ENCODE results near the gene TCF4. TPM values are rescaled to one million over a fixed set of nuclear protein-coding genes. Genes with fewer than 3 reads are reported as not detected.
A peak's percentile ranks its signal among the peaks of the same experiment; 100 is the strongest.

TCF4 gene
- total RNA-seq, 1 experiment from 2014 or later: 104 TPM

DNA sequence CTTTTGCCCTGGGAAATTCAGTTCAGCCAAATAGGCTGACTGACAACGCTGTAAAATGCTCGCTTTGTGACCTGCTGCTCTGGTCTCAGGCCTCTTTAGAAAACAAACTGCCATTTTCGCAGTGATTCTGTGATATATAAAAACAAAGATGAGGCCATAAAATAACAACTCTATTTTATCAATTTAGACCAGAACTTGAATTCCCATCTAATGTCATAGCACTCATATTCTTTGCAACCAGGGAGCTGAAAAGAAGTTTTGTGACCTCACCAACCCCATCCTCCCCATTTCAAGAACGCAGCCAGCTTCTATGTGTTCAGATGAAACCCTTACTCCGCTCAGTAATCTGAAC is 40.3 kb downstream of the TCF4 start:
- peaks cover 5% of the 10 kb centered on the region for H3K36me3 Mint-ChIP-seq
- peak overlapping the region; percentile 92 for H3K27ac Mint-ChIP-seq
- H3K4me3 Mint-ChIP-seq: no peak overlapping the region; the same call in 1 of the 2 replicates
- H3K4me1 Mint-ChIP-seq: peaks cover 87% of the 10 kb centered on the region
- ATAC-seq: peak; percentile 43
- ChIA-PET CTCF (no interaction called here), POLR2A (no interaction called here)
- H3K27me3 Mint-ChIP-seq (ENCODE audit: low read depth): no peaks in the 10 kb centered on the region
- TF ChIP-seq MYBL2 (CRISPR knock-in tag; IDR thresholded peaks at IDR 0.05): no peak
- TF ChIP-seq, protein P1, sequence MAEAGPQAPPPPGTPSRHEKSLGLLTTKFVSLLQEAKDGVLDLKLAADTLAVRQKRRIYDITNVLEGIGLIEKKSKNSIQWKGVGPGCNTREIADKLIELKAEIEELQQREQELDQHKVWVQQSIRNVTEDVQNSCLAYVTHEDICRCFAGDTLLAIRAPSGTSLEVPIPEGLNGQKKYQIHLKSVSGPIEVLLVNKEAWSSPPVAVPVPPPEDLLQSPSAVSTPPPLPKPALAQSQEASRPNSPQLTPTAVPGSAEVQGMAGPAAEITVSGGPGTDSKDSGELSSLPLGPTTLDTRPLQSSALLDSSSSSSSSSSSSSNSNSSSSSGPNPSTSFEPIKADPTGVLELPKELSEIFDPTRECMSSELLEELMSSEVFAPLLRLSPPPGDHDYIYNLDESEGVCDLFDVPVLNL (CRISPR knock-in tag; IDR thresholded peaks at IDR 0.05; ENCODE audit: borderline replicate concordance, low read depth): no peak
- TF ChIP-seq, protein P2, sequence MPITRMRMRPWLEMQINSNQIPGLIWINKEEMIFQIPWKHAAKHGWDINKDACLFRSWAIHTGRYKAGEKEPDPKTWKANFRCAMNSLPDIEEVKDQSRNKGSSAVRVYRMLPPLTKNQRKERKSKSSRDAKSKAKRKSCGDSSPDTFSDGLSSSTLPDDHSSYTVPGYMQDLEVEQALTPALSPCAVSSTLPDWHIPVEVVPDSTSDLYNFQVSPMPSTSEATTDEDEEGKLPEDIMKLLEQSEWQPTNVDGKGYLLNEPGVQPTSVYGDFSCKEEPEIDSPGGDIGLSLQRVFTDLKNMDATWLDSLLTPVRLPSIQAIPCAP (CRISPR knock-in tag; IDR thresholded peaks at IDR 0.05): no peak
- no peak for TF ChIP-seq JAZF1 (CRISPR knock-in tag; IDR thresholded peaks at IDR 0.05)
- no peak for TF ChIP-seq EMX1 (CRISPR knock-in tag; IDR thresholded peaks at IDR 0.05)
- no peak for TF ChIP-seq PRRX2 (CRISPR knock-in tag; IDR thresholded peaks at IDR 0.05)
- TF ChIP-seq, protein P3, sequence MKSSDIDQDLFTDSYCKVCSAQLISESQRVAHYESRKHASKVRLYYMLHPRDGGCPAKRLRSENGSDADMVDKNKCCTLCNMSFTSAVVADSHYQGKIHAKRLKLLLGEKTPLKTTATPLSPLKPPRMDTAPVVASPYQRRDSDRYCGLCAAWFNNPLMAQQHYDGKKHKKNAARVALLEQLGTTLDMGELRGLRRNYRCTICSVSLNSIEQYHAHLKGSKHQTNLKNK (CRISPR knock-in tag; IDR thresholded peaks at IDR 0.05): no peak
- TF ChIP-seq GABPB1 (CRISPR knock-in tag; IDR thresholded peaks at IDR 0.05): no peak
- no peak for TF ChIP-seq OVOL2 (CRISPR knock-in tag; IDR thresholded peaks at IDR 0.05; ENCODE audit: borderline replicate concordance)
- TF ChIP-seq, protein P4, sequence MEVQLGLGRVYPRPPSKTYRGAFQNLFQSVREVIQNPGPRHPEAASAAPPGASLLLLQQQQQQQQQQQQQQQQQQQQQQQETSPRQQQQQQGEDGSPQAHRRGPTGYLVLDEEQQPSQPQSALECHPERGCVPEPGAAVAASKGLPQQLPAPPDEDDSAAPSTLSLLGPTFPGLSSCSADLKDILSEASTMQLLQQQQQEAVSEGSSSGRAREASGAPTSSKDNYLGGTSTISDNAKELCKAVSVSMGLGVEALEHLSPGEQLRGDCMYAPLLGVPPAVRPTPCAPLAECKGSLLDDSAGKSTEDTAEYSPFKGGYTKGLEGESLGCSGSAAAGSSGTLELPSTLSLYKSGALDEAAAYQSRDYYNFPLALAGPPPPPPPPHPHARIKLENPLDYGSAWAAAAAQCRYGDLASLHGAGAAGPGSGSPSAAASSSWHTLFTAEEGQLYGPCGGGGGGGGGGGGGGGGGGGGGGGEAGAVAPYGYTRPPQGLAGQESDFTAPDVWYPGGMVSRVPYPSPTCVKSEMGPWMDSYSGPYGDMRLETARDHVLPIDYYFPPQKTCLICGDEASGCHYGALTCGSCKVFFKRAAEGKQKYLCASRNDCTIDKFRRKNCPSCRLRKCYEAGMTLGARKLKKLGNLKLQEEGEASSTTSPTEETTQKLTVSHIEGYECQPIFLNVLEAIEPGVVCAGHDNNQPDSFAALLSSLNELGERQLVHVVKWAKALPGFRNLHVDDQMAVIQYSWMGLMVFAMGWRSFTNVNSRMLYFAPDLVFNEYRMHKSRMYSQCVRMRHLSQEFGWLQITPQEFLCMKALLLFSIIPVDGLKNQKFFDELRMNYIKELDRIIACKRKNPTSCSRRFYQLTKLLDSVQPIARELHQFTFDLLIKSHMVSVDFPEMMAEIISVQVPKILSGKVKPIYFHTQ (CRISPR knock-in tag; IDR thresholded peaks at IDR 0.05): no peak
- TF ChIP-seq, protein P5, sequence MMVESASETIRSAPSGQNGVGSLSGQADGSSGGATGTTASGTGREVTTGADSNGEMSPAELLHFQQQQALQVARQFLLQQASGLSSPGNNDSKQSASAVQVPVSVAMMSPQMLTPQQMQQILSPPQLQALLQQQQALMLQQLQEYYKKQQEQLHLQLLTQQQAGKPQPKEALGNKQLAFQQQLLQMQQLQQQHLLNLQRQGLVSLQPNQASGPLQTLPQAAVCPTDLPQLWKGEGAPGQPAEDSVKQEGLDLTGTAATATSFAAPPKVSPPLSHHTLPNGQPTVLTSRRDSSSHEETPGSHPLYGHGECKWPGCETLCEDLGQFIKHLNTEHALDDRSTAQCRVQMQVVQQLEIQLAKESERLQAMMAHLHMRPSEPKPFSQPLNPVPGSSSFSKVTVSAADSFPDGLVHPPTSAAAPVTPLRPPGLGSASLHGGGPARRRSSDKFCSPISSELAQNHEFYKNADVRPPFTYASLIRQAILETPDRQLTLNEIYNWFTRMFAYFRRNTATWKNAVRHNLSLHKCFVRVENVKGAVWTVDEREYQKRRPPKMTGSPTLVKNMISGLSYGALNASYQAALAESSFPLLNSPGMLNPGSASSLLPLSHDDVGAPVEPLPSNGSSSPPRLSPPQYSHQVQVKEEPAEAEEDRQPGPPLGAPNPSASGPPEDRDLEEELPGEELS (CRISPR knock-in tag; IDR thresholded peaks at IDR 0.05): no peak
- no peak for TF ChIP-seq ZBTB21 (CRISPR knock-in tag; IDR thresholded peaks at IDR 0.05; ENCODE audit: borderline replicate concordance)
- TF ChIP-seq, protein P6, sequence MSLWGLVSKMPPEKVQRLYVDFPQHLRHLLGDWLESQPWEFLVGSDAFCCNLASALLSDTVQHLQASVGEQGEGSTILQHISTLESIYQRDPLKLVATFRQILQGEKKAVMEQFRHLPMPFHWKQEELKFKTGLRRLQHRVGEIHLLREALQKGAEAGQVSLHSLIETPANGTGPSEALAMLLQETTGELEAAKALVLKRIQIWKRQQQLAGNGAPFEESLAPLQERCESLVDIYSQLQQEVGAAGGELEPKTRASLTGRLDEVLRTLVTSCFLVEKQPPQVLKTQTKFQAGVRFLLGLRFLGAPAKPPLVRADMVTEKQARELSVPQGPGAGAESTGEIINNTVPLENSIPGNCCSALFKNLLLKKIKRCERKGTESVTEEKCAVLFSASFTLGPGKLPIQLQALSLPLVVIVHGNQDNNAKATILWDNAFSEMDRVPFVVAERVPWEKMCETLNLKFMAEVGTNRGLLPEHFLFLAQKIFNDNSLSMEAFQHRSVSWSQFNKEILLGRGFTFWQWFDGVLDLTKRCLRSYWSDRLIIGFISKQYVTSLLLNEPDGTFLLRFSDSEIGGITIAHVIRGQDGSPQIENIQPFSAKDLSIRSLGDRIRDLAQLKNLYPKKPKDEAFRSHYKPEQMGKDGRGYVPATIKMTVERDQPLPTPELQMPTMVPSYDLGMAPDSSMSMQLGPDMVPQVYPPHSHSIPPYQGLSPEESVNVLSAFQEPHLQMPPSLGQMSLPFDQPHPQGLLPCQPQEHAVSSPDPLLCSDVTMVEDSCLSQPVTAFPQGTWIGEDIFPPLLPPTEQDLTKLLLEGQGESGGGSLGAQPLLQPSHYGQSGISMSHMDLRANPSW (CRISPR knock-in tag; conservative IDR thresholded peaks at IDR 0.05; ENCODE audit: low read depth): no peak
- TF ChIP-seq FOXK1 (CRISPR knock-in tag; IDR thresholded peaks at IDR 0.05): no peak
- no peak for TF ChIP-seq GRHL2 (CRISPR knock-in tag; IDR thresholded peaks at IDR 0.05; ENCODE audit: insufficient replicate concordance, severe bottlenecking)
- H3K9me3 Mint-ChIP-seq: no peaks in the 10 kb centered on the region
- no peak for DNase-seq (ENCODE audit: low spot score)

All from WTC11 (cell line).